K562 (cell line): ENCODE results near the gene ACAA2. TPM values are rescaled to one million over a fixed set of nuclear protein-coding genes. Genes with fewer than 3 reads are reported as not detected.

Experiments used
- ATAC-seq: fragments of 200-7000 bp; cut with Tn5 transposase; 3 replicates; pipeline ENCODE4 v1.9.1; 2020; ENCODE audit warnings: moderate library complexity
- BruUV-seq: library from RNA; stranded (reverse); fragments of 400-500 nt; replicated peaks from 2 replicates; lab custom pipeline; 2021; lab: Mats Ljungman, UMichigan
- CTCF ChIA-PET: fragments of 300-600 bp; formaldehyde crosslinking; extraction: SDS; loops from one replicate; lab custom pipeline; 2021; ENCODE audit warnings: low intra/inter-chr PET ratio; lab: Yijun Ruan, JAX
- POLR2A ChIA-PET: fragments of 300-600, 350-650 bp; sonication (Branson Sonifier 250); formaldehyde crosslinking; extraction: SDS; loops from one replicate; lab custom pipeline; 2021; ENCODE audit warnings: antibody characterized with exemption, inconsistent platforms; lab: Yijun Ruan, JAX
- DNase-seq, 4 experiments: peaks; one replicate each; pipeline versions ENCODE4 v3.0.0 to v3.0.0-alpha.2; 2011 to 2018; ENCODE audit warnings: low spot score in 3 of 4, mixed read lengths in 3 of 4; ENCODE audit errors: extremely low read depth in 1 of 4
- FAIRE-seq: peaks from 2 replicates; lab custom pipeline; 2011; peaks lifted over from hg19 to GRCh38; lab: Jason Lieb, UNC
- H2AFZ ChIP-seq: 2 replicates; pipeline ENCODE4 v1.6.0; 2011; ENCODE audit warnings: low read depth, low read length, control low read depth, inconsistent platforms
- H3K27ac ChIP-seq: fragments of 200-600 bp; 3 replicates; pipeline ENCODE4 v1.8.0; 2011; ENCODE audit warnings: low read depth, mild to moderate bottlenecking, control low read depth, inconsistent platforms, low read length, moderate library complexity, mixed read lengths; ENCODE audit errors: extremely low read depth
- H3K27me3 ChIP-seq, 2 experiments: fragments of 300-600 bp in 1 of 2; 2 replicates in 1 of 2; 3 replicates in 1 of 2; pipeline versions ENCODE4 v1.6.0 to v1.8.0; 2011; ENCODE audit warnings: inconsistent platforms in 2 of 2, low read length in 2 of 2, mild to moderate bottlenecking in 1 of 2, mixed read lengths in 1 of 2, moderate library complexity in 1 of 2; ENCODE audit not compliant: control insufficient read depth in 2 of 2, insufficient read depth in 2 of 2
- H3K36me3 ChIP-seq: fragments of 300-600 bp; 3 replicates; pipeline ENCODE4 v1.8.0; 2011; ENCODE audit warnings: mild to moderate bottlenecking, low read length, inconsistent platforms; ENCODE audit not compliant: control insufficient read depth, insufficient read depth
- H3K4me1 ChIP-seq, 2 experiments: fragments of 200-600 bp in 1 of 2; replicated peaks in 1 of 2; 2 replicates in 1 of 2; 3 replicates in 1 of 2; pipeline versions ENCODE4 v1.5.1 to v1.8.0; 2011; ENCODE audit warnings: inconsistent platforms in 2 of 2, low read length in 2 of 2, mild to moderate bottlenecking in 1 of 2, mixed read lengths in 1 of 2, moderate library complexity in 1 of 2; ENCODE audit not compliant: control insufficient read depth in 2 of 2, insufficient read depth in 2 of 2
- H3K4me2 ChIP-seq: 2 replicates; pipeline ENCODE4 v1.6.1; 2011; ENCODE audit warnings: low read length, control low read depth, inconsistent platforms, mixed read lengths; ENCODE audit not compliant: insufficient read depth
- H3K4me3 ChIP-seq: fragments of 200-600 bp; sonication (generic), shearing (Covaris generic); 2 replicates; pipeline ENCODE4 v1.5.1; 2016; ENCODE audit warnings: control low read depth, inconsistent platforms
- H3K79me2 ChIP-seq: fragments of 200-600 bp; 3 replicates; pipeline ENCODE4 v1.8.0; 2011; ENCODE audit warnings: low read length, inconsistent platforms; ENCODE audit not compliant: control insufficient read depth, insufficient read depth
- H3K9ac ChIP-seq, 2 experiments: 2 replicates each; pipeline versions ENCODE4 v1.6.0 to v1.6.1; 2011; ENCODE audit warnings: low read depth in 2 of 2, low read length in 2 of 2, control low read depth in 1 of 2, inconsistent platforms in 1 of 2, mild to moderate bottlenecking in 1 of 2, mixed read lengths in 1 of 2; ENCODE audit not compliant: insufficient read depth in 1 of 2
- H3K9me1 ChIP-seq: one replicate; pipeline ENCODE4 v1.6.0; 2011; ENCODE audit warnings: inconsistent platforms, mild to moderate bottlenecking, low read length, moderate library complexity; ENCODE audit not compliant: control insufficient read depth, insufficient read depth
- H3K9me3 ChIP-seq: replicated peaks from 2 replicates; pipeline ENCODE4 v1.5.1; 2011; ENCODE audit warnings: low read depth, low read length, inconsistent platforms; ENCODE audit not compliant: control insufficient read depth, insufficient read depth
- H4K20me1 ChIP-seq: replicated peaks from 2 replicates; pipeline ENCODE4 v1.6.1; 2011; ENCODE audit warnings: low read length, inconsistent platforms, mixed read lengths; ENCODE audit not compliant: control insufficient read depth, insufficient read depth
- ATF7 ChIP-seq: fragments of 450-650 bp; IDR thresholded peaks from 2 replicates; pipeline ENCODE4 v1.7.1; 2014; ENCODE audit warnings: mild to moderate bottlenecking, moderate library complexity
- BRD9 ChIP-seq: fragments of 450-650 bp; IDR thresholded peaks from 2 replicates; pipeline ENCODE4 v1.6.1; 2018; ENCODE audit warnings: low read depth; ENCODE audit not compliant: partially characterized antibody
- CBX3 ChIP-seq, 2 experiments: IDR thresholded peaks; 1 replicate in 1 of 2; 2 replicates in 1 of 2; pipeline ENCODE4 v1.6.1; 2012; ENCODE audit warnings: inconsistent platforms in 2 of 2, low read length in 2 of 2, borderline replicate concordance in 1 of 2, control low read depth in 1 of 2
- CEBPB ChIP-seq: fragments of 450-650 bp; IDR thresholded peaks from 2 replicates; pipeline ENCODE4 v1.6.1; 2016; ENCODE audit warnings: missing genetic modification characterization, missing compliant biosample characterization
- CEBPG ChIP-seq, 3 experiments: fragments of 200-800 bp in 1 of 3; sonication (Bioruptor generic) in 1 of 3; sonication (generic) in 1 of 3; formaldehyde crosslinking in 1 of 3; IDR thresholded peaks in 2 of 3; conservative IDR thresholded peaks in 1 of 3; 2 replicates each; pipeline versions ENCODE4 v1.6.1 to v1.8.0; 2016 to 2022; ENCODE audit warnings: missing compliant biosample characterization in 2 of 3, missing genetic modification characterization in 2 of 3, mild to moderate bottlenecking in 1 of 3, missing genetic modification reagents in 1 of 3
- CHD2 ChIP-seq: IDR thresholded peaks from 2 replicates; pipeline ENCODE4 v1.6.1; 2011; ENCODE audit warnings: low read depth, low read length
- ETV1 ChIP-seq: fragments of 450-650 bp; conservative IDR thresholded peaks from 2 replicates; pipeline ENCODE4 v1.6.1; 2016; ENCODE audit warnings: missing genetic modification characterization, control low read depth, low read depth, missing compliant biosample characterization
- MEF2D ChIP-seq: conservative IDR thresholded peaks from 2 replicates; pipeline ENCODE4 v1.6.1; 2016; ENCODE audit warnings: low read depth, missing genetic modification characterization, missing compliant biosample characterization
- TCF7 ChIP-seq: sonication (generic); IDR thresholded peaks from 2 replicates; pipeline ENCODE4 v1.6.1; 2016; ENCODE audit warnings: antibody characterized with exemption, borderline replicate concordance
- TRIM24 ChIP-seq, 2 experiments: fragments of 450-650 bp; IDR thresholded peaks; 2 replicates each; pipeline ENCODE4 v1.6.1; 2016
- XRCC3 ChIP-seq: fragments of 450-650 bp; IDR thresholded peaks from 2 replicates; pipeline ENCODE4 v1.6.1; 2017; ENCODE audit warnings: mild to moderate bottlenecking, moderate library complexity
- ZNF197 ChIP-seq: fragments of 200-800 bp; sonication (Bioruptor generic); IDR thresholded peaks from 2 replicates; pipeline ENCODE4 v1.6.1; 2016; ENCODE audit warnings: low read depth, missing genetic modification characterization, missing compliant biosample characterization
- ZNF277 ChIP-seq: fragments of 250-450 bp; sonication (Bioruptor Pico); IDR thresholded peaks from 2 replicates; pipeline ENCODE4 v1.8.0; 2022; ENCODE audit warnings: inconsistent platforms, mild to moderate bottlenecking, moderate library complexity, borderline replicate concordance
- ZSCAN32 ChIP-seq: fragments of 450-650 bp; formaldehyde crosslinking; IDR thresholded peaks from 2 replicates; pipeline ENCODE4 v1.4.0; 2020; ENCODE audit warnings: mild to moderate bottlenecking, moderate library complexity
- WGBS: fragments of 100-300 bp; shearing (Covaris generic); methylation state at CpG from one replicate; pipeline ENCODE4 v1.1.6; 2016; ENCODE audit warnings: low coverage, mixed read lengths; ENCODE audit not compliant: insufficient coverage; ENCODE audit errors: missing lambda C conversion rate; 5-methylcytosine and 5-hydroxymethylcytosine counted together
- in situ Hi-C: fragments of 300-500 bp; cut with MboI; formaldehyde crosslinking; loops from 4 replicates; pipeline ENCODE4 v1.15.0; 2018; ENCODE audit warnings: inconsistent platforms, mixed read lengths
- intact Hi-C: fragments of 100-400 bp; cut with micrococcal nuclease; formaldehyde crosslinking; loops from 2 replicates; pipeline ENCODE4 v1.14.2; 2022
- polyA plus RNA-seq, 8 experiments: library from polyadenylated mRNA; depleted of rRNA in 4 of 8; stranded (reverse) in 5 of 8; unstranded in 3 of 8; fragments of >200 nt; fragmentation: Nextera tagmentation in 2 of 8; fragmentation: Illumina TruSeq in 1 of 8; extraction: Ambion mirVana in 2 of 8; extraction: Trizol in 1 of 8; gene quantifications; 2 replicates each; pipeline versions ENCODE4 v1.2.1 to v1.2.3, GENCODE V29; 2011 to 2014; ENCODE audit warnings: inconsistent platforms in 1 of 8, missing spikeins in 1 of 8
- total RNA-seq, 7 experiments: library from RNA; depleted of rRNA in 6 of 7; stranded (reverse); fragments of >200 nt in 6 of 7; fragmentation: Illumina TruSeq in 2 of 7; extraction: Trizol in 2 of 7; gene quantifications; 2 replicates each; pipeline versions ENCODE4 v1.2.1 to v1.2.3, GENCODE V29; 2011 to 2021; ENCODE audit warnings: low replicate concordance in 1 of 7
- TF ChIP-seq, protein P1 (sequence below): IDR thresholded peaks from 2 replicates; pipeline ENCODE4 v1.6.1; 2012; ENCODE audit warnings: low read depth, low read length, improper control_type of control experiment, borderline replicate concordance
- TF ChIP-seq, protein P2 (sequence below), 2 experiments: fragments of 450-650 bp in 1 of 2; sonication (generic) in 1 of 2; formaldehyde crosslinking in 1 of 2; IDR thresholded peaks in 1 of 2; conservative IDR thresholded peaks in 1 of 2; 2 replicates each; pipeline versions ENCODE4 v1.6.1 to v1.8.1; 2016 to 2023; ENCODE audit warnings: mild to moderate bottlenecking in 2 of 2, moderate library complexity in 2 of 2, inconsistent platforms in 1 of 2, missing genetic modification reagents in 1 of 2
- TF ChIP-seq, protein P3 (sequence below): sonication (generic); formaldehyde crosslinking; IDR thresholded peaks from 2 replicates; pipeline ENCODE4 v1.9.0; 2022; ENCODE audit warnings: mild to moderate bottlenecking, missing genetic modification reagents

Gene ACAA2
- total and polyA plus RNA-seq, 9 of the 15 experiments (the other 6 are each of a cell fraction or from before 2014, with no cell fraction given) = 13.2 to 31.5 (median 21.7) TPM

DNA sequence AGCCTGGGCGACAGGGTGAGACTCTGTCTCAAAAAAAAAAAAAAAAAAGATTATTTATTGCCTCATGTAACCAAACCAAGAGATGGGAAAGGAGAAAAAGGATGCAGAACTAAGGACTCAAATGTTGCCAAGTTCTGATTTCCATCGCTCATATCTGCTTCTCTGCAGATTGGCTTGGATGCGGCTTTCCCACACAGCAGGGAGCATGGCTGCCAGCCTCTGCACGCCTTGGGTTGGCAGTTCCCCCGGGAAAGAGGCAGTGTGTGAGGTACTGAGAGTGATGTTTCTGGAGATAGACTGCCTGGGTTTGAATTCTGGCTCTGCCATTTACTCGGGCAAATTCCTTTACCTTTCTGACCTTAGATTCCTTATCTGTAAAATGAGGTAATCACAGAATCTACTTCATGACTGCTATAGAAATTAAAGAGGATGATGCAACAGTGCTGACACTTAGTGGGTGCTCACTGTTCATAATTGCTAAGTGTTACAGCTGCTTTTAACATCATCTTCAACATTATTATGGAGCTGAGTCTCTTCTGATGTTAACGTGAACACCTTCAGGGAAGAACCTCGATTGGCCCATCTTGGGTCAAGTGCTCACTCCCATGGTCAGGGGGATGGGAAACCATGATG lies 68.8 kb downstream of the ACAA2 start:
- peaks cover 0 to 12% of the 10 kb centered on the region in 2 experiments; a peak in 3 of 5 replicates for H3K27me3 ChIP-seq
- no peak overlapping the region for H3K27ac ChIP-seq
- H3K4me2 ChIP-seq = no peak overlapping the region
- H3K9me3 ChIP-seq = no peaks in the 10 kb centered on the region
- ChIA-PET POLR2A (interaction anchor here (0.5 kb wide), 1 partner anchor 1519 kb away, joined by 3 read pairs; no protein-coding TSS in a partner anchor), CTCF (no interaction called here)
- intact Hi-C loops (no loop called here), in situ Hi-C loops (no loop called here)
- H4K20me1 ChIP-seq = no peaks in the 10 kb centered on the region
- no TSS peak for BruUV-seq
- no peaks in the 10 kb centered on the region for H3K9me1 ChIP-seq
- ATAC-seq (no peak), DNase-seq (no peak), FAIRE-seq (no peak)
- H2AFZ ChIP-seq = no peak overlapping the region
- WGBS = 1% methylated on average over 7 of the region's 8 CpGs
- H3K4me1 ChIP-seq = no peaks in the 10 kb centered on the region
- H3K79me2 ChIP-seq = no peaks in the 10 kb centered on the region
- H3K4me3 ChIP-seq = no peak overlapping the region
- no peak overlapping the region for H3K9ac ChIP-seq
- no peaks in the 10 kb centered on the region for H3K36me3 ChIP-seq
- TF ChIP-seq MEF2D (no peak), CHD2 (no peak), ETV1 (tag) (no peak), XRCC3 (no peak), ZNF277 (CRISPR knock-in tag) (no peak), TRIM24 (IDR thresholded peaks at IDR 0.05) (peak in 1 of 2 experiments; percentile 52; a peak in 2 of 4 replicates), CBX3 (IDR thresholded peaks at IDR 0.05; ENCODE audit: borderline replicate concordance in 1 of 2, low read length in 2 of 2) (no peak), ZSCAN32 (CRISPR knock-in tag) (0 out of 2 replicates have a peak, but pooled peaks have one; percentile 16), ZNF197 (CRISPR knock-in tag) (no peak), CEBPB (tag) (peak; percentile 38), TCF7 (no peak), BRD9 (no peak), ATF7 (peak; percentile 57), CEBPG (CRISPR knock-in tag; IDR thresholded peaks at IDR 0.05) (peak; percentile 55; the same call in 1 of the 2 replicates), CEBPG (tag; conservative IDR thresholded peaks at IDR 0.05 in 1 of 2, IDR thresholded peaks at IDR 0.05 in 1 of 2) (peak; percentile 76 to 92)
- TF ChIP-seq, protein P1, sequence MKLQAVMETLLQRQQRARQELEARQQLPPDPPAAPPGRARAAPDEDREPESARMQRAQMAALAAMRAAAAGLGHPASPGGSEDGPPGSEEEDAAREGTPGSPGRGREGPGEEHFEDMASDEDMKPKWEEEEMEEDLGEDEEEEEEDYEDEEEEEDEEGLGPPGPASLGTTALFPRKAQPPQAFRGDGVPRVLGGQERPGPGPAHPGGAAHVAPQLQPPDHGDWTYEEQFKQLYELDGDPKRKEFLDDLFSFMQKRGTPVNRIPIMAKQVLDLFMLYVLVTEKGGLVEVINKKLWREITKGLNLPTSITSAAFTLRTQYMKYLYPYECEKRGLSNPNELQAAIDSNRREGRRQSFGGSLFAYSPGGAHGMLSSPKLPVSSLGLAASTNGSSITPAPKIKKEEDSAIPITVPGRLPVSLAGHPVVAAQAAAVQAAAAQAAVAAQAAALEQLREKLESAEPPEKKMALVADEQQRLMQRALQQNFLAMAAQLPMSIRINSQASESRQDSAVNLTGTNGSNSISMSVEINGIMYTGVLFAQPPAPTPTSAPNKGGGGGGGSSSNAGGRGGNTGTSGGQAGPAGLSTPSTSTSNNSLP = no peak
- TF ChIP-seq, protein P2, sequence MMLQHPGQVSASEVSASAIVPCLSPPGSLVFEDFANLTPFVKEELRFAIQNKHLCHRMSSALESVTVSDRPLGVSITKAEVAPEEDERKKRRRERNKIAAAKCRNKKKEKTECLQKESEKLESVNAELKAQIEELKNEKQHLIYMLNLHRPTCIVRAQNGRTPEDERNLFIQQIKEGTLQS (IDR thresholded peaks at IDR 0.05) = peak; percentile 87
- TF ChIP-seq, protein P2 (CRISPR knock-in tag; conservative IDR thresholded peaks at IDR 0.05) = no peak
- TF ChIP-seq, protein P3, sequence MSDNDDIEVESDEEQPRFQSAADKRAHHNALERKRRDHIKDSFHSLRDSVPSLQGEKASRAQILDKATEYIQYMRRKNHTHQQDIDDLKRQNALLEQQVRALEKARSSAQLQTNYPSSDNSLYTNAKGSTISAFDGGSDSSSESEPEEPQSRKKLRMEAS (CRISPR knock-in tag) = no peak
